Fibroblast of mammary gland (primary cell): ENCODE results near the gene PLEKHH2.

Source experiments
- DNase-seq: peaks from one replicate; pipeline ENCODE4 v3.0.0-alpha.2; 2010; ENCODE audit warnings: low read depth
- H3K4me3 ChIP-seq: 2 replicates; pipeline ENCODE4 v1.5.1; 2011; ENCODE audit warnings: low read depth, mild to moderate bottlenecking, low read length, moderate library complexity; ENCODE audit not compliant: control insufficient read depth
- CTCF ChIP-seq: conservative IDR thresholded peaks from 2 replicates; pipeline ENCODE4 v1.5.1; 2011; ENCODE audit warnings: low read depth, low read length, inconsistent platforms; ENCODE audit not compliant: control insufficient read depth, insufficient read depth

Gene PLEKHH2

DNA sequence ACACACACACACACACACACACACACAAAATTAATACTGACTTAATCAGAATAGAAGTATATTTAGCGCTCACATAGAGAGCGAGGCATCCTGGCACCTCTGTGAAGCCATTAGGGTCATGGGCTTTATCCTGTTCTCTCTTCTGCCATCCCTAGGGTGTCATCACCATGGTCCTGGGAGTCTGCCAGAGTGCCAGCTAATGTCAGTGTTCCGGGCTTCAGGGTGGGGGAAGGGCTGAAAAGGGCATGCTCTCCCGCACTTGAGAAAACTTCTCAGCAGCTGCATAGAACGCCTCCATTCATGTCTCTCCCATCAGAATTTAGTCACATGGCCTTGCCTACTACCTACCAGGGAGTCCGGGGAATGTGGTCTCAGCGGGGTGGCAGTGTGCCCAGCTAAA is 117.1 kb downstream of the PLEKHH2 start:
- DNase-seq: no peak
- no peak for TF ChIP-seq CTCF
- no peak overlapping the region for H3K4me3 ChIP-seq

- DNase-seq: peak; percentile 95
- no peak for TF ChIP-seq CTCF
- no peak overlapping the region for H3K4me3 ChIP-seq
Observed at GRCh38 chr2:43758739-43759138, 121.7 kb downstream of the PLEKHH2 start.

- DNase-seq: peak; percentile 95
- TF ChIP-seq CTCF: no peak
- H3K4me3 ChIP-seq: no peak overlapping the region
Observed at GRCh38 chr2:43759195-43759594, 122.1 kb downstream of the PLEKHH2 start.

GRCh38 chr2:43762286-43762685 is 125.2 kb downstream of the PLEKHH2 start:
- no peak for DNase-seq
- no peak for TF ChIP-seq CTCF
- no peak overlapping the region for H3K4me3 ChIP-seq

DNA sequence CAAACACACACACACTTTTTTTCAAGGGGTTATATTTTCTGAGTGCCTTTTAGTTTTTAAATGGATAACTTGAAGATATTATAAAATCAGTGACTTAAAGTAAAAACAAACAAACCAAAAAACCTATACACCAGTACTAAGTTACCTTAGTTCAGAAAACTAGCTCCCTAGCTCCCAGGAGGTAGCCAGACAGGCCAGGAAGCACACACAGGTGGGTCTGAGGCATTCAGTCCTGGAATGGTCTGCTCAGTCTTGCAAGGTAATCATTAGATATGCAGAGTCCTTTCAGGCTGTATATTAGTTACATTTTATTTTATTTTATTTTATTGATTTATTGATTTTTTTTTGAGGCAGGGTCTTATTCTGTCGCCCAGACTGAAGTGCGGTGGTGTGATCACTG is 126.0 kb downstream of the PLEKHH2 start:
- TF ChIP-seq CTCF: no peak
- no peak overlapping the region for H3K4me3 ChIP-seq
- no peak for DNase-seq

- H3K4me3 ChIP-seq: no peak overlapping the region
- peak; percentile 37 for DNase-seq
- no peak for TF ChIP-seq CTCF
Observed at GRCh38 chr2:43764086-43764705, 127.1 kb downstream of the PLEKHH2 start.

DNA sequence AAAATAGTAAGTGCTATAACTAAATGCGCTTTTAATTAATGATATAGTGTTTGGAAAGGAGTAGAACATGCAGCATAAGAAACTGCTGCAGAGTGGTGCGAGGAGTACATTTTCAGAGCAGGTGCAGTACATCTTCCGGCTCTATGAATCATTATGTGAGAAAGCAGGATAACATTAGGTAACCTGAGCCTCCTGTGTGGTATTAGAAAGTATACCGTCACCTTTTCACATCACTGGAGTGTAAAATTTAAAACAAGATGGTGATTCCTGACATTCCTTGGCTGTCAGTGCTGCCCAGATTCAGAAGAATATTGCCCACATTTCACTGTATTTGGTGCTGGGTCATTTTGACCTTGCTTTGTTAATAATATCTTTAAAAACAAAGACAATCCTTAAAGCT is 128.9 kb downstream of the PLEKHH2 start:
- TF ChIP-seq CTCF: no peak
- no peak for DNase-seq
- H3K4me3 ChIP-seq: no peak overlapping the region
